Gastroesophageal sphincter (tissue), 4 donors: ENCODE measurements around the gene RASL12. TPM values are rescaled to one million over a fixed set of nuclear protein-coding genes. Genes with fewer than 3 reads are reported as not detected.

ENCODE experiments used
- ATAC-seq: fragments of 150-250 bp; one replicate; pipeline ENCODE4 v1.9.1; 2016; ENCODE audit warnings: mild to moderate bottlenecking, moderate library complexity
- H3K27ac ChIP-seq, 4 donors: fragments of 200-600 bp; sonication (generic) in 3 of 4; 1 replicate in 3 of 4; 2 replicates in 1 of 4; pipeline ENCODE4 v1.5.1; 2016 to 2019
- H3K27me3 ChIP-seq: fragments of 200-600 bp; sonication (generic); one replicate; pipeline ENCODE4 v1.5.1; 2019
- H3K36me3 ChIP-seq, 2 donors: fragments of 200-600 bp; sonication (generic); one replicate each; pipeline ENCODE4 v1.5.1; 2019; ENCODE audit warnings: control low read depth in 1 of 2
- H3K4me1 ChIP-seq, 3 donors: fragments of 200-600 bp; sonication (generic); 1 replicate in 2 of 3; 2 replicates in 1 of 3; pipeline ENCODE4 v1.5.1; 2016 to 2019; ENCODE audit warnings: control low read depth in 2 of 3
- H3K4me3 ChIP-seq, 2 donors: fragments of 200-600 bp; sonication (generic); one replicate each; pipeline ENCODE4 v1.5.1; 2019; ENCODE audit warnings: mild to moderate bottlenecking in 1 of 2, moderate library complexity in 1 of 2
- H3K9me3 ChIP-seq, 3 donors: fragments of 200-600 bp; sonication (generic); one replicate each; pipeline ENCODE4 v1.5.1; 2017 to 2019; ENCODE audit warnings: control low read depth in 2 of 3
- EP300 ChIP-seq: sonication (generic); formaldehyde crosslinking; IDR thresholded peaks from one replicate; pipeline ENCODE4 v1.6.1; 2017; ENCODE audit warnings: antibody characterized with exemption, mild to moderate bottlenecking
- POLR2A ChIP-seq, 2 donors: fragments of 450-650 bp; IDR thresholded peaks; one replicate each; pipeline ENCODE4 v1.6.1; 2017; ENCODE audit warnings: antibody characterized with exemption in 2 of 2, mild to moderate bottlenecking in 2 of 2, moderate library complexity in 1 of 2
- POLR2AphosphoS5 ChIP-seq: sonication (generic); formaldehyde crosslinking; IDR thresholded peaks from one replicate; pipeline ENCODE4 v1.6.1; 2017; ENCODE audit warnings: antibody characterized with exemption
- WGBS, 2 donors: methylation state at CpG; one replicate each; pipeline ENCODE4 v1.1.5; 2018; ENCODE audit warnings: low coverage in 1 of 2; 5-methylcytosine and 5-hydroxymethylcytosine counted together
- total RNA-seq, 4 donors: library from RNA; depleted of rRNA; stranded (reverse); fragments of >200 nt; gene quantifications; one replicate each; pipeline ENCODE4 v1.1.0, GENCODE V29; 2016
- TF ChIP-seq, protein P1 (sequence below), 4 experiments: fragments of 200-600 bp in 2 of 4; fragments of 450-650 bp in 2 of 4; sonication (generic) in 1 of 4; IDR thresholded peaks; one replicate each; pipeline ENCODE4 v1.5.1; 2017 to 2019; ENCODE audit warnings: antibody characterized with exemption in 4 of 4, mild to moderate bottlenecking in 2 of 4, moderate library complexity in 2 of 4

Gene RASL12
- total RNA-seq, 4 donors from 2014 or later, result 43.2 to 244 (median 179) TPM

GRCh38 chr15:65037309-65037708 lies 30.5 kb downstream of the RASL12 start:
- Histone ChIP-seq H3K36me3 (no peaks in the 10 kb centered on the region), H3K27ac (no peak overlapping the region), H3K9me3 (no peaks in the 10 kb centered on the region), H3K4me3 (no peak overlapping the region), H3K4me1 (peaks cover 0 to 23% (median 4%) of the 10 kb centered on the region in 3 donors), H3K27me3 (no peaks in the 10 kb centered on the region)
- 71 to 93% methylated on average over 1 of the region's 1 CpG for WGBS, 2 donors
- ATAC-seq, result no peak
- TF ChIP-seq EP300, result no peak
- TF ChIP-seq POLR2AphosphoS5, result no peak
- TF ChIP-seq POLR2A (IDR thresholded peaks at IDR 0.05), result no peak
- TF ChIP-seq, protein P1, sequence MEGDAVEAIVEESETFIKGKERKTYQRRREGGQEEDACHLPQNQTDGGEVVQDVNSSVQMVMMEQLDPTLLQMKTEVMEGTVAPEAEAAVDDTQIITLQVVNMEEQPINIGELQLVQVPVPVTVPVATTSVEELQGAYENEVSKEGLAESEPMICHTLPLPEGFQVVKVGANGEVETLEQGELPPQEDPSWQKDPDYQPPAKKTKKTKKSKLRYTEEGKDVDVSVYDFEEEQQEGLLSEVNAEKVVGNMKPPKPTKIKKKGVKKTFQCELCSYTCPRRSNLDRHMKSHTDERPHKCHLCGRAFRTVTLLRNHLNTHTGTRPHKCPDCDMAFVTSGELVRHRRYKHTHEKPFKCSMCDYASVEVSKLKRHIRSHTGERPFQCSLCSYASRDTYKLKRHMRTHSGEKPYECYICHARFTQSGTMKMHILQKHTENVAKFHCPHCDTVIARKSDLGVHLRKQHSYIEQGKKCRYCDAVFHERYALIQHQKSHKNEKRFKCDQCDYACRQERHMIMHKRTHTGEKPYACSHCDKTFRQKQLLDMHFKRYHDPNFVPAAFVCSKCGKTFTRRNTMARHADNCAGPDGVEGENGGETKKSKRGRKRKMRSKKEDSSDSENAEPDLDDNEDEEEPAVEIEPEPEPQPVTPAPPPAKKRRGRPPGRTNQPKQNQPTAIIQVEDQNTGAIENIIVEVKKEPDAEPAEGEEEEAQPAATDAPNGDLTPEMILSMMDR (IDR thresholded peaks at IDR 0.05), result no peak

DNA sequence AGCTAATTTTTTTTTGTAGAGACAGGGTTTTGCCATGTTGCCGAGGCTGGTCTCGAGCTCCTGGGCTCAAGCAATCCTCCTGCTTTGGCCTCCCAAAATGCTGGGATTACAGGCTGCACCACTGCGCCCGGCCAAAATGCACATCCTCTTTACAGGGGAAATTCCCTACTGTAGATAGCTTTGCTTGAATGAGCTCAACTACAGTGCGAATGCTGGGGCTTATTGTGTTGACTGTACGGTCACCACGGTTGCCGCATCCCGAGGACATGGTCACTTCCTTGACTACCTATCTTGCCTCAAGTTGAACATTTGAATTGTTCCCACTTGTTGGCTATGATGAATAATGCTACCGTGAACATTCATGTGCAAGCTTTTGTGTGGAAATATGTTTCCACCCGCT lies 33.1 kb downstream of the RASL12 start:
- TF ChIP-seq POLR2AphosphoS5, result no peak
- TF ChIP-seq EP300, result no peak
- TF ChIP-seq, protein P1 (IDR thresholded peaks at IDR 0.05), result no peak
- no peak for TF ChIP-seq POLR2A (IDR thresholded peaks at IDR 0.05)
- 75% methylated on average over 5 of the region's 11 CpGs; no CpG with 5 or more reads in 1 of the 2 donors for WGBS, 2 donors
- Histone ChIP-seq H3K4me1 (peaks cover 0 to 27% (median 4%) of the 10 kb centered on the region in 3 donors), H3K36me3 (no peaks in the 10 kb centered on the region), H3K27me3 (no peaks in the 10 kb centered on the region), H3K4me3 (no peak overlapping the region), H3K9me3 (no peaks in the 10 kb centered on the region), H3K27ac (no peak overlapping the region)
- no peak for ATAC-seq

DNA sequence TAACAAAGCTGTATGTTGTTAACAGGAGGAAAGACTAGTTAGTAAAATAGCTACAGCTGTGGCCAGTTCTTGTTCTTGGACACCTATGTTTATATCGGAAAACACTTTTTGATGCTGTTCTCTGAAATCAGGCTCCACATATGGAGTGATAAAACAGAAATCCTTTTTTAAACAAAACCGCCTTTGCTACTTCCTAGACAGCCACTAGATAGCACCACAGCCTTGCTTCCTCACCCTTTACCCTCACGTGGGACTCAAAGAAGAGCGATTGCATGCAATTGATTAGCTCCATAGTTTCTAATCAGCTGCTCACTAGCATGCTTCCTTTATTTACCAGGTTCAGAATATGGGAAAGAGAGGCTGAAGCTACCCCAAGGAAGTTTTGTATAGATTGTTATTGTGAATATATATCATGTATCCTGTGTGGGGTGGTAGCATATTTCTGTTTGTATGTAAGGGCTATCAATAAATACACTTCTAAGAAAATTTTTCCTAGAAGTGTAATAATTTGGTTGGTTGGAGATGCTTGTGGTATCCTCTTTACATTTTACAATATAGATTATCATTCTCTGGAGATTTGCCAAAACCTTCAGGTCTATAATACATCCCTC lies 34.0 kb downstream of the RASL12 start:
- Histone ChIP-seq H3K27me3 (no peaks in the 10 kb centered on the region), H3K4me1 (peaks cover 0 to 26% (median 4%) of the 10 kb centered on the region in 3 donors), H3K27ac (peak overlapping the region in 1 of 4 donors; percentile 1), H3K4me3 (no peak overlapping the region), H3K9me3 (no peaks in the 10 kb centered on the region), H3K36me3 (no peaks in the 10 kb centered on the region)
- 10 to 11% methylated on average over 3 to 4 of the region's 4 CpGs for WGBS, 2 donors
- TF ChIP-seq, protein P1 (IDR thresholded peaks at IDR 0.05), result peak; percentile 32 to 64 (median 52)
- no peak for TF ChIP-seq POLR2A (IDR thresholded peaks at IDR 0.05)
- peak; percentile 28 for ATAC-seq

DNA sequence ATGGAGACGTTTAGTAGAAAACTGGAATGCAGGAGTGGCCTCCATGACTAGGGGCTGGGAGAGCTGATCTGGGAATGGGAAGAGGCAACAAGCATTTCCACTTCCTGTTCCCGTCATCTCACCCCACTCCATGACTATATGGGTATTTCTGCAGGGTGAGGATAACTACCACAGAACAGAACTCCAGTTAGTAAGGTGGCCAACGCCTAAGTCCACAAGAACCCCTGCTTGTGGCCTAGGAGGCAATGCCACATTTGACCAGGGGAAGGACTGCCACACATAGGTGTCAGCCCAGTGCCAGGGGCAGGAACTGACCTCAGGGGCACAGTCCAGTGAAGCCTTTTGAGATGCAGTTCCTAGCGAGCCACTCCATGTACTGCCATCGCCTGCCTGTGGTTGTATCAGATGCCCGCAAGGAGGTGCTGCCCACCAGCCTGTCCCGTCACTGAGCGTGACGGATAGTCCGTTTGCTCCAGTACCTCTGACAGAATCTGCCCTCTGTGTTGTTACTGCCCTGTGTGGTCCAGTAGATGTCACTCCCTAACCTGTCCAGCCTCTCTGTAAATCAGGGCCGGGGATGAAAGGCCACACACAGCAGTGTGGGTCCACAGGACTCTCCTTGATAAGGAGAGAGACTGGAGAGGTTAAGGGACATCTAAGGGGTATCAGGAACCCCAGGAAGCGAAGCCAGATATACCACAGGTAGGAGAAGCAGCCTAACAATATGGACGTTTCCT lies 34.8 kb downstream of the RASL12 start:
- TF ChIP-seq, protein P1 (IDR thresholded peaks at IDR 0.05), result peak; percentile 51 to 78 (median 66)
- TF ChIP-seq EP300 (no peak), POLR2A (IDR thresholded peaks at IDR 0.05) (no peak), POLR2AphosphoS5 (no peak)
- no peaks in the 10 kb centered on the region for H3K27me3 ChIP-seq
- no peak overlapping the region for H3K4me3 ChIP-seq
- peaks cover under 1 to 26% (median 10%) of the 10 kb centered on the region in 3 donors for H3K4me1 ChIP-seq
- no peaks in the 10 kb centered on the region for H3K9me3 ChIP-seq
- H3K36me3 ChIP-seq, result no peaks in the 10 kb centered on the region
- H3K27ac ChIP-seq, result peak overlapping the region in 1 of 4 donors; percentile 1
- 31 to 35% methylated on average over 4 to 5 of the region's 13 CpGs for WGBS, 2 donors
- ATAC-seq, result peak; percentile 71
